Neutrophil (primary cell): ENCODE data around the gene SLC38A1.

Experiments
- H3K27ac ChIP-seq: fragments of 200-600 bp; sonication (generic); 2 replicates; pipeline ENCODE4 v1.5.1; 2016; ENCODE audit warnings: mild to moderate bottlenecking, moderate library complexity
- H3K27me3 ChIP-seq: fragments of 200-600 bp; sonication (generic); 2 replicates; pipeline ENCODE4 v1.6.0; 2016; ENCODE audit warnings: mild to moderate bottlenecking
- H3K36me3 ChIP-seq: fragments of 200-600 bp; sonication (generic); 2 replicates; pipeline ENCODE4 v1.5.1; 2017
- H3K4me1 ChIP-seq, 2 experiments: fragments of 200-600 bp in 1 of 2; sonication (generic) in 1 of 2; 1 replicate in 1 of 2; 2 replicates in 1 of 2; pipeline versions ENCODE4 v1.5.1 to v1.6.1; 2013 to 2016; ENCODE audit warnings: low read depth in 1 of 2, low read length in 1 of 2, mild to moderate bottlenecking in 1 of 2, moderate library complexity in 1 of 2; ENCODE audit not compliant: control insufficient read depth in 1 of 2, insufficient read depth in 1 of 2
- H3K4me3 ChIP-seq, 2 experiments: fragments of 200-600 bp in 1 of 2; sonication (generic) in 1 of 2; 1 replicate in 1 of 2; 2 replicates in 1 of 2; pipeline ENCODE4 v1.5.1; 2013 to 2016; ENCODE audit warnings: low read depth in 1 of 2, low read length in 1 of 2, mild to moderate bottlenecking in 1 of 2, moderate library complexity in 1 of 2
- H3K9me3 ChIP-seq: fragments of 200-600 bp; sonication (generic); 2 replicates; pipeline ENCODE4 v1.5.1; 2016
- TF ChIP-seq, protein P1 (sequence below): fragments of 200-600 bp; sonication (generic); IDR thresholded peaks from 2 replicates; pipeline ENCODE4 v1.5.1; 2016; ENCODE audit warnings: antibody characterized with exemption

Gene SLC38A1

DNA sequence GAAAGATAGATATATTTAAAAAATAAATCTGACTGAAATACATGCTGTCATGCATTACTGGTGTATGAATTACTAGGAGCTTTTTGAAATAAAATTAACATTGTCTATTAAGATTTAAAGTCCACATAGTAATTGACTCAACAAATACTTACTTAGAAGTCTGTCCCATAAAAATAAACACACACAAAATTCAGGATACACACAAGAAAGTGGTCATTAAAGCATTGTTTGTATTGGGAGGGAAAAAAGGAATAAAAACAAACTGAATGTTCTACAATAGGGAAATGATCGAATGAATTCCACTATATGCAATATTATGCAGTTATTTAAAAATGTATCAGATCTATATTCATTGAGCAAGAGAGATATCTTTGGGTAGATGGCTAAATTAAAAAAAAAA is 118.9 kb downstream of the SLC38A1 start:
- H3K36me3 ChIP-seq, result no peaks in the 10 kb centered on the region
- no peaks in the 10 kb centered on the region for H3K9me3 ChIP-seq
- no peak overlapping the region for H3K27ac ChIP-seq
- no peaks in the 10 kb centered on the region for H3K27me3 ChIP-seq
- H3K4me1 ChIP-seq, result no peaks in the 10 kb centered on the region
- H3K4me3 ChIP-seq, result no peak overlapping the region
- TF ChIP-seq, protein P1, sequence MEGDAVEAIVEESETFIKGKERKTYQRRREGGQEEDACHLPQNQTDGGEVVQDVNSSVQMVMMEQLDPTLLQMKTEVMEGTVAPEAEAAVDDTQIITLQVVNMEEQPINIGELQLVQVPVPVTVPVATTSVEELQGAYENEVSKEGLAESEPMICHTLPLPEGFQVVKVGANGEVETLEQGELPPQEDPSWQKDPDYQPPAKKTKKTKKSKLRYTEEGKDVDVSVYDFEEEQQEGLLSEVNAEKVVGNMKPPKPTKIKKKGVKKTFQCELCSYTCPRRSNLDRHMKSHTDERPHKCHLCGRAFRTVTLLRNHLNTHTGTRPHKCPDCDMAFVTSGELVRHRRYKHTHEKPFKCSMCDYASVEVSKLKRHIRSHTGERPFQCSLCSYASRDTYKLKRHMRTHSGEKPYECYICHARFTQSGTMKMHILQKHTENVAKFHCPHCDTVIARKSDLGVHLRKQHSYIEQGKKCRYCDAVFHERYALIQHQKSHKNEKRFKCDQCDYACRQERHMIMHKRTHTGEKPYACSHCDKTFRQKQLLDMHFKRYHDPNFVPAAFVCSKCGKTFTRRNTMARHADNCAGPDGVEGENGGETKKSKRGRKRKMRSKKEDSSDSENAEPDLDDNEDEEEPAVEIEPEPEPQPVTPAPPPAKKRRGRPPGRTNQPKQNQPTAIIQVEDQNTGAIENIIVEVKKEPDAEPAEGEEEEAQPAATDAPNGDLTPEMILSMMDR, result no peak

DNA sequence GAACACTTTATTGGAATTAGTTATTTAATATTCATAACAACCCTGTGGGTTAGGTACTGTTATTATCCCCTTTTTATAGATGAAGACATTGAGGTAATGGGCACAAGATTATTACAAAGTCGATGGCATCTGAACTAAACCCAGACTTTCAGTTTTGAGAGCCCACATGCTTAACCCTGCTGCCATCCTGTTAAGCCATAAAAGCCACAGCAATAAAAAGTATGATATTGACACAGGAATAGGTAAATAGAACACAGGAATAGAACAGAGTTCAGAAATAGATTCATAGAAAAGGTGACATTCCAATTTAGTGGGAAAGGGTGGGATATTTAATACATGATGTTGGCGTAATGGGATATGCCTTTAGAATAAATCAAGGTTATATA is 119.8 kb downstream of the SLC38A1 start:
- no peak overlapping the region for H3K4me3 ChIP-seq
- no peaks in the 10 kb centered on the region for H3K9me3 ChIP-seq
- no peaks in the 10 kb centered on the region for H3K36me3 ChIP-seq
- no peaks in the 10 kb centered on the region for H3K4me1 ChIP-seq
- no peak overlapping the region for H3K27ac ChIP-seq
- no peaks in the 10 kb centered on the region for H3K27me3 ChIP-seq
- TF ChIP-seq, protein P1, result no peak

DNA sequence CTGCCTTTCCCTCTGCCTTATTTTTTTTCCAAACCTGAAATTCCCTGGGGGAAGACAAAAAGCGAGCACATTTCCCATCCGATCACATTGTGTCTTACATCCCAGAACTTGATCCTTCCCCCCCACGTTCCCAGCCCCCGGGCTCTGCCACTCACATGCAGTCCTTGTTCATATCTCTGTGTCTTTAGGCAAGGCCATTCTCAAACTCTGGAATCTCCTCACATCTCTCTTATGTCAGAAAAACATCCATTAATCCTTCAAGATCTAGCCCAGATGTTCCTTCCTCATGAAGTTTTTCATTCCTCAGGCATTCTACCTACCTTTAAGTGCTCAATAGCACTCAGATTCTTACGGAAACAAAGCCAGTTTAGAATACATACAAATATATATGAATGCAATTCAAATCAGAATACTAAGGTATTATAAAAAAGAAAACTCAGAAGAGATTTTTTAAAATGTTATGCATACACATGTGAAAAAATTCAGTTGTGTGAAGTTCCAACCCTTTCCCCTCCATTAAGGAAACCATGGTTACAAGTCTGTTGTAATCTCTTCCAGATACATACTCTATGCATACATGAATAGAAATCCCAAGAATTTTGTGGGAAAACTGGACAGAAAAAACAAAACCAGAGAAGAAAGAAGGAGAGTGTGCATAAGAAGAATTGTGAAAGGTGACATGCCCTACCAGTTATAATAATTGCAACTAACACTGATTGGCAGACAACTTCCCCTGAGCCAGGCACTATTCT is 120.3 kb downstream of the SLC38A1 start:
- no peaks in the 10 kb centered on the region for H3K36me3 ChIP-seq
- H3K9me3 ChIP-seq, result no peaks in the 10 kb centered on the region
- H3K4me3 ChIP-seq, result no peak overlapping the region
- no peak overlapping the region for H3K27ac ChIP-seq
- H3K4me1 ChIP-seq, result no peaks in the 10 kb centered on the region
- no peaks in the 10 kb centered on the region for H3K27me3 ChIP-seq
- TF ChIP-seq, protein P1, result no peak

DNA sequence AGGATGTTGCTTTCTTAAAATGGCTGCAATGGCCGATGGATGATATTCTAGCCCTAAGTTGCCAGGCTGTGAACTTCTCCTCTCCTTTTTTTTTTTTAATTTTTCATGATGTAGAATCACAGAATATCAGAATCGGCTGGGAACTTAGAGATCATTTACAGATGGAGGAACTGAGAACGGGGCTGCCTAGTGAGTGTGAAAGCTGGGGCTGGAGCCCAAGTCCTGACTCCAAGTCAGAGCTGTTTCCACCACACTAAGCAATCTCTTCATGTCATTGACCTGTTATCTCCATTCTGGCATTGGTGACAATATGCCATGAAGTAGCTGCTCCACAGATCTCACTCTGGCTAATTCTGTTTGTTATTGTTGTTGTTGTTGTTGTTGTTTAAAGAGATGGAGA is 121.7 kb downstream of the SLC38A1 start:
- Histone ChIP-seq H3K27ac (no peak overlapping the region), H3K4me1 (no peaks in the 10 kb centered on the region), H3K27me3 (no peaks in the 10 kb centered on the region), H3K36me3 (no peaks in the 10 kb centered on the region), H3K9me3 (no peaks in the 10 kb centered on the region), H3K4me3 (no peak overlapping the region)
- TF ChIP-seq, protein P1, result no peak

DNA sequence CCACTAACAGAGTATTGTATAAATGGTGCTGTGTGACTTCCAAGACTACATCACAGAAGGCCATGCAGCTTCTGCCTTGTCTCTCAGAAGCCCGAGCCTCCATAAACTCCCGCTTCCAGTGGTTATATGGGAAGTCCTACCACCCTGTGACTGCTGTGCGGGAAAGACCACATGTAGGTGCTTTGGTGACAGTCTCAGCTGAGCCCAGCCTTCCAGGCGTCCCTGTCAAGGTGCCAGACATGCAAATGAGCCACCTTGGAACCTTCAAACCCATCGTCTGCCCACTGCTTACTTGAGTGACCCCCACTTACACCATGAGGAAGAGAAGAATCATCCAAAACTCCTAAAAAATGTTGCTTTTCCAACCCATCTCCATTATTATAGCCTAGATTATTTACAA is 123.0 kb downstream of the SLC38A1 start:
- H3K9me3 ChIP-seq, result no peaks in the 10 kb centered on the region
- H3K4me1 ChIP-seq, result no peaks in the 10 kb centered on the region
- no peaks in the 10 kb centered on the region for H3K36me3 ChIP-seq
- TF ChIP-seq, protein P1, result no peak
- H3K27me3 ChIP-seq, result no peaks in the 10 kb centered on the region
- H3K27ac ChIP-seq, result no peak overlapping the region
- no peak overlapping the region for H3K4me3 ChIP-seq
